DOHH2 (cell line): ENCODE data around the gene NFATC3.

Experiments used
- H3F3A ChIP-seq: fragments of 200-600 bp; sonication (generic), shearing (Covaris generic); 2 replicates; pipeline ENCODE4 v1.6.0; 2016; ENCODE audit warnings: antibody characterized with exemption, mild to moderate bottlenecking; ENCODE audit not compliant: control insufficient read depth, insufficient read depth
- H3K27ac ChIP-seq: fragments of 200-600 bp; sonication (generic); 2 replicates; pipeline ENCODE4 v1.5.1; 2014; ENCODE audit warnings: low read depth, mild to moderate bottlenecking, low read length, moderate library complexity
- H3K27me3 ChIP-seq: fragments of 200-600 bp; sonication (generic); 2 replicates; pipeline ENCODE4 v1.6.1; 2014; ENCODE audit warnings: mild to moderate bottlenecking, low read length, mixed read lengths; ENCODE audit not compliant: control insufficient read depth
- H3K36me3 ChIP-seq: fragments of 200-600 bp; sonication (generic); 2 replicates; pipeline ENCODE4 v1.6.1; 2014; ENCODE audit warnings: mild to moderate bottlenecking, low read length, moderate library complexity, mixed read lengths; ENCODE audit not compliant: control insufficient read depth
- H3K4me1 ChIP-seq: fragments of 200-600 bp; sonication (generic); 2 replicates; pipeline ENCODE4 v1.6.1; 2014; ENCODE audit warnings: mild to moderate bottlenecking, low read length, mixed read lengths; ENCODE audit not compliant: control insufficient read depth
- H3K4me2 ChIP-seq: fragments of 200-600 bp; sonication (generic); 2 replicates; pipeline ENCODE4 v1.6.0; 2014; ENCODE audit warnings: mild to moderate bottlenecking, low read length, moderate library complexity
- H3K4me3 ChIP-seq: fragments of 200-600 bp; sonication (generic); 2 replicates; pipeline ENCODE4 v1.5.1; 2014; ENCODE audit warnings: mild to moderate bottlenecking, low read length, mixed read lengths
- H3K79me2 ChIP-seq: fragments of 200-600 bp; sonication (generic); 2 replicates; pipeline ENCODE4 v1.6.1; 2014; ENCODE audit warnings: mild to moderate bottlenecking, low read length, mixed read lengths; ENCODE audit not compliant: control insufficient read depth
- H3K9me2 ChIP-seq: fragments of 200-600 bp; sonication (generic); replicated peaks from 2 replicates; pipeline ENCODE4 v1.6.1; 2014; ENCODE audit warnings: mild to moderate bottlenecking, low read length, mixed read lengths; ENCODE audit not compliant: control insufficient read depth
- H3K9me3 ChIP-seq: fragments of 200-600 bp; sonication (generic); 2 replicates; pipeline ENCODE4 v1.6.1; 2014; ENCODE audit warnings: antibody characterized with exemption, low read length, mixed read lengths; ENCODE audit not compliant: control insufficient read depth, insufficient read depth
- H4K20me1 ChIP-seq: fragments of 200-600 bp; sonication (generic); 2 replicates; pipeline ENCODE4 v1.6.0; 2014; ENCODE audit warnings: low read depth, mild to moderate bottlenecking, antibody characterized with exemption, low read length, moderate library complexity; ENCODE audit not compliant: control insufficient read depth, insufficient read depth
- CTCF ChIP-seq: fragments of 200-600 bp; sonication (generic); IDR thresholded peaks from one replicate; pipeline ENCODE4 v1.5.1; 2014; ENCODE audit warnings: antibody characterized with exemption, mild to moderate bottlenecking, low read depth, low read length; ENCODE audit not compliant: poor library complexity, severe bottlenecking
- EZH2phosphoT487 ChIP-seq: fragments of 200-600 bp; sonication (generic); IDR thresholded peaks from 2 replicates; pipeline ENCODE4 v1.6.1; 2017; ENCODE audit warnings: borderline replicate concordance, mild to moderate bottlenecking, antibody characterized with exemption, low read length, moderate library complexity, mixed read lengths

NFATC3 gene

GRCh38 chr16:68236826-68237242 is 151.7 kb downstream of the NFATC3 start:
- no peaks in the 10 kb centered on the region for H3K9me3 ChIP-seq
- peak overlapping the region; percentile 76 for H3K4me2 ChIP-seq
- no peaks in the 10 kb centered on the region; the same call in 1 of the 2 replicates for H3F3A ChIP-seq
- H3K9me2 ChIP-seq = no peaks in the 10 kb centered on the region
- no peaks in the 10 kb centered on the region for H4K20me1 ChIP-seq
- H3K4me1 ChIP-seq = peaks cover 38% of the 10 kb centered on the region
- H3K27me3 ChIP-seq = no peaks in the 10 kb centered on the region
- no peaks in the 10 kb centered on the region for H3K36me3 ChIP-seq
- H3K4me3 ChIP-seq = peak overlapping the region; percentile 68
- peak overlapping the region; percentile 35; the same call in 1 of the 2 replicates for H3K27ac ChIP-seq
- H3K79me2 ChIP-seq = no peaks in the 10 kb centered on the region
- no peak for TF ChIP-seq EZH2phosphoT487
- no peak for TF ChIP-seq CTCF

- Histone ChIP-seq H3F3A (no peaks in the 10 kb centered on the region; the same call in 1 of the 2 replicates), H3K4me3 (peak overlapping the region; percentile 68), H3K9me2 (no peaks in the 10 kb centered on the region), H4K20me1 (no peaks in the 10 kb centered on the region), H3K36me3 (no peaks in the 10 kb centered on the region), H3K79me2 (no peaks in the 10 kb centered on the region), H3K9me3 (no peaks in the 10 kb centered on the region), H3K27ac (peak overlapping the region; percentile 35; the same call in 1 of the 2 replicates), H3K27me3 (no peaks in the 10 kb centered on the region), H3K4me2 (peak overlapping the region; percentile 76), H3K4me1 (peaks cover 38% of the 10 kb centered on the region)
- TF ChIP-seq CTCF = no peak
- no peak for TF ChIP-seq EZH2phosphoT487
Observed at GRCh38 chr16:68237243-68238028, 152.3 kb downstream of the NFATC3 start.

- H3K9me2 ChIP-seq = no peaks in the 10 kb centered on the region
- peaks cover 38% of the 10 kb centered on the region for H3K4me1 ChIP-seq
- no peaks in the 10 kb centered on the region for H4K20me1 ChIP-seq
- peak overlapping the region; percentile 68 for H3K4me3 ChIP-seq
- peak overlapping the region; percentile 76 for H3K4me2 ChIP-seq
- no peaks in the 10 kb centered on the region for H3K36me3 ChIP-seq
- no peak for TF ChIP-seq CTCF
- TF ChIP-seq EZH2phosphoT487 = no peak
- H3F3A ChIP-seq = no peaks in the 10 kb centered on the region; the same call in 1 of the 2 replicates
- no peaks in the 10 kb centered on the region for H3K27me3 ChIP-seq
- no peaks in the 10 kb centered on the region for H3K79me2 ChIP-seq
- no peaks in the 10 kb centered on the region for H3K9me3 ChIP-seq
- H3K27ac ChIP-seq = 0 out of 2 replicates have a peak overlapping the region, but pooled peaks have one; percentile 5
Observed at GRCh38 chr16:68238029-68238345, 152.8 kb downstream of the NFATC3 start.
